COR-L47 (cell line): Measurements from ENCODE around the gene FGFBP3.
A peak's percentile ranks its signal among the peaks of the same experiment; 100 is the strongest.

Experiments used
- DNase-seq: peaks from one replicate; lab custom pipeline; 2025; lab: John Stamatoyannopoulos, UW

The FGFBP3 gene, protein sequence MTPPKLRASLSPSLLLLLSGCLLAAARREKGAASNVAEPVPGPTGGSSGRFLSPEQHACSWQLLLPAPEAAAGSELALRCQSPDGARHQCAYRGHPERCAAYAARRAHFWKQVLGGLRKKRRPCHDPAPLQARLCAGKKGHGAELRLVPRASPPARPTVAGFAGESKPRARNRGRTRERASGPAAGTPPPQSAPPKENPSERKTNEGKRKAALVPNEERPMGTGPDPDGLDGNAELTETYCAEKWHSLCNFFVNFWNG

DNA sequence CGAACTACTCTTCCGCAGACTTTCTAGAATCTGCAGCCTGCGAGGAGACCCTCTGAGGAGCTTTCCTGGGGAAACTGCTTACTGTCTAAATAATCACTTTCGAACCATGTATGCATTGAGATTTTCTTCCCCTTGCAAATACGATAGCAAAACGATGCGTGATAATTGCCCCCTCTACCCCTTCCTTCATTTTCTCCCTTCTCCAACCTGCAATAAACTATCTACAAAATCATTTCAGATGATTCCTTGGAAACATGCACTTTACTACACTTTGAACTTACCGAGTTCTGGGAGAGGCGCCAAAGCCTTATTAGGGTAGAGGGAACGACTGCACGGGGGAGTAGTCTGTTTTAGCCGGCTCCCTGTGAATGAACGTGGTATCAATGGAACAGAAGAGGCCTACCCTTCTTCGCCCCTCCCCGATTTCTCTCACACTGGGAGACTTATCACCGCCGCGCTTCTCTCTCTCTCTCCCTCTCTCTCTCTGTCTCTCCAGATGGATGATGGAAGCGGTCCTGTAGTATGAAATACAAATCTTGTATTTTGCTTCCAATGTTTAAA lies at the start of gene FGFBP3:
Gene FGFBP3 (minus strand): TSS at position 370 of the 561 bp plus-strand sequence. CDS start 517 bp downstream, outside the sequence.
- DNase-seq = peak; percentile 34

- no peak for DNase-seq
Measured at GRCh38 chr10:91957091-91957490, 47.8 kb upstream of the FGFBP3 start.

DNA sequence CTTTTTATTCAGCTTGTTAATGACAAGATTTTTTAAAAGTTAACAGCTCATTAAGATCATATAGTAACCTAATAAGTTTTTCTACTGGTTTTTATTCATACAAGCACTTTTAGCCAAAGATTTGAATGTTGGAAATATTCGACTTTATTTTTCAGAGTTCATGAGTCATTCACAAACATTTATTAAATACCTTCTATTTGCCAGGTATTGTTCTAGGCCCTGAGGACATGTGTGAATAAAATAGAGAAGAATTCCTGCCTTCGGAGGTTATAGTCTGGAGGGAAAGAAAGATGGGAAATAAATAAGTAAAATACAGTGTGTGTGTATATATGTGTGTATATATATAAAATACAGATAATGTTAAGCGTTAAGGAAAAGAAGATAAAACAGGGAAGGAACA lies 45.8 kb upstream of the FGFBP3 start:
- DNase-seq = no peak

DNA sequence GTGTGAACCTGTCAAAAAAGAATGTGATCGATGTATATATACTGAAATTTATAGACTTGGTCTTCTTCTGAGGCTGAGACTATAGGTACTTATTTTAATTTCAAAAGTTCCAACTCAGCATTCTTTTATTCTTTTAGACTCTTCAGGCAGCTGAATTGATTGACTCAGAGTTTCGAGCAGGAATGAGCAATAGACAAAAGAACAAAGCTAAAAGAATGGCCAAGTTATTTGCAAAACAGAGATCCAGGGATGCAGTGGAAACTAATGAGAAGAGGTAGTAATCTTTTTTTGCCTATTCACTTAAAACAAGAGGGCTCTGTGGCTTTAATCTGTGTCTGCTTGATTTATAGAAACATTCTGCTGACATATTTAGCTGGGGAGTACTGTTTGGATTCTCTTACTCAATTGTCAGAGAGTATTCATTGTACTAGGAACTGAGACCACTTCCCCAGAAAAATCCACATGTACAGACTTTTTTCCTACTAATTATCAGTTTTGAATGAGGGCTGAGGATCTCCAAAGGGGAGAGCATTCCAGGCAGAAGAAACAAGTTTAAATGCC lies 44.4 kb upstream of the FGFBP3 start:
- DNase-seq = no peak

DNA sequence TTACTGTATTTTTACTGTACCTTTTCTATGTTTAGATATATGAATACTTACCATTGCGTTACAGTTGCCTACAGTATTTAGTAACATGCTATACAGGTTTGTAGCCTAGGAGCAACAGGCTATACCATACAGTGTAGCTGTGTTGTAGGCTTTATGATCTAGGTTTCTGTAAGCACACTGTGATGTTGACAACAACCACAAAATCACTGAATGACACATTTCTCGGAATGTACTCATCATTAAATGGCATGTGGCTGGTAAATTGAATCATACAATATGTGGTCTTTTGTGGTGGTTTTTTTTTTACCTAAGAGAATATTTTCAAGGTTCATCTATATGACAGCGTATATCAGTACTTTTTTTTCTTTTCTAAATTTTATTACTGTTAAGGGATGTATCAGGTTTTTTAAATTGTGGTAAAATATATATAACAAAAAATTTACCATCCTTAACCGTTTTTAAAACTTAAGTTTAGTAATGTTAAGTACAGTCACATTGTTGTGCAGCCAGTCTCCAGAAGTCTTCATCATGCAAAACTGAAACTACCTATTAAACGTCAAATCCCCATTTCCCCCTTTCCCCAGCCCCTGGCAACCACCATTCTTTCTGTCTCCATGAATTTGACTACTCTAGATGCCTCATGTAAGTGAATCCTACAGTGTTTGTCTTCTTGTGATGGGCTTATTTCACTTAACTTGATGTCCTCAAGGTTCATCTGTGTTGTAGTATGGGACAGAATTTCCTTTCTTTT lies 35.8 kb upstream of the FGFBP3 start:
- DNase-seq = no peak

DNA sequence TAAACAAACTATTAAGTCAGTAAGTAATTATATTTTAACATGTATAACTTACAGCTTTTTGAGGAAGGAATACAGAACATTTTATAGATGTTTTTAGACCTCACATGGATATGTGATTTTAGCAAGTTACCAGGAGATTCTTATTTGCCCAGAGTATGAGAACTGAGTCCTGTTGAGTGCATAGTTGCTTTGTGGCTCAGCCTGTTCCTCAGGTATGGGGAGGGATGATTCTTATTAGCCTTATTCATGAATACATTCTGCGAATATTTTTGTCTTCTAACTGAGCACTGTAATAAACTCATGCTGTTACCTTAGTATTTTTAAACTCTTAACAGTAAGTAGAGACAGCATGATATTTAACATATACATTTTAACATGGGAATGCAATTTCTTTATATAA lies 32.1 kb upstream of the FGFBP3 start:
- no peak for DNase-seq

- no peak for DNase-seq
Measured at GRCh38 chr10:91939653-91940052, 30.4 kb upstream of the FGFBP3 start.

- DNase-seq = no peak
Measured at GRCh38 chr10:91935886-91936285, 26.6 kb upstream of the FGFBP3 start.

- no peak for DNase-seq
Measured at GRCh38 chr10:91932737-91933136, 23.5 kb upstream of the FGFBP3 start.

- DNase-seq = no peak
Measured at GRCh38 chr10:91931526-91932190, 22.4 kb upstream of the FGFBP3 start.

DNA sequence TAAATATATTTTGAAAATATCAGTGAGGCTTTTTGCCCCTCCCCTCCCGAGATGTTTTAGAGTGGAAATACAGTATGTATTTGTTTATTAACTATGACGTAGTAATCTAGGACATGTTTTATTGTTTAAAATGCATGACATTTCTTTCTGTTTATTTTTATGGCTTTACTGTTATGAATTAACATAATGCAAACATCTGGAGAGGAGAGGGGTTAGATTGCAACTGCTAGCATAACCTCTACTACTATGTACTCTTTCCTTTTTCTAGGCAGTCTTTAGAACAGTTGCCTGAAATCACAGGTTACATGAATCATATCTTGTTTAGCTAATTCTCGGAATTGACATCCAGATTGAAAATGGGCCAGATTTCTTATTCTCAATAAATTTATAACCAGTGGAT lies 21.7 kb upstream of the FGFBP3 start:
- no peak for DNase-seq

DNA sequence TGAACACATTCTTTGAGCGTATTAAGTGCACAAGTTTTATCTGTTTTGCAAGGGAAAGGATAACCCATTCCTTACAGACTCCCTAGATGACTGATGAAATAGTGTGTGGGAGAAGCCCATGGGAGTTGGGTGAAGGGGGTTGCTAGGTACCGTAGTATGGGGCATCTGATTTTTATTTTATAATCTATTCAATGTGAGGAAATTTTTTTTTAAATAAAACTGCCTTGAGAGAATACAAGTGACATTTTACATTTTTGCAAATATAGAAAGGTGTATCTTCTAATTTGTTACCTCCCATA lies 15.7 kb upstream of the FGFBP3 start:
- DNase-seq = no peak

- DNase-seq = no peak
Measured at GRCh38 chr10:91924212-91925021, 15.1 kb upstream of the FGFBP3 start.

- DNase-seq = peak; percentile 78
Measured at GRCh38 chr10:91923371-91924211, 14.3 kb upstream of the FGFBP3 start, which contains the start of gene BTAF1. BTAF1 (plus strand) TSS chr10:91923770; CDS start chr10:91924077, 307 bp downstream.

DNA sequence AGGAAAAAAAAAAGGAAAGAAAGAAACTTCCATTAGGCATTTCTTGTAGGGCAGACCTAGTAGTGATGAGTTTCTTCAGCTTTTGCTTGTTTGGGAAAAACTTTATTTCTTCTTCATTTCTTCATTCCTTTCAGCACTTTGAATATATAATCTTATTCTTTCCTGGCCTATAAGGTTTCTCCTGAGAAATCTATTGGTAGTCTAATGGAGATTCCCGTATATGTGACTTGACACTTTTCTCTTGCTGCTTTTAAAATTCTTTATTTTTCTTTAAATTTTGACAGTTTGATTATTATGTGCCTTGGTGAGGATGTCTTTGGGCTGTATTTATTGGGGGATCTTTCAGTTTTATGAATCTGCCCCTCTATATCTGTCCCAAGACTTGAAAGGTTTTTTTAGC lies 10.4 kb upstream of the FGFBP3 start:
- no peak for DNase-seq

GRCh38 chr10:91910467-91910866 lies 1.2 kb upstream of the FGFBP3 start:
- DNase-seq = no peak

GRCh38 chr10:91908337-91909116 lies 759 bp downstream of the FGFBP3 start:
- peak; percentile 61 for DNase-seq

- no peak for DNase-seq
Measured at GRCh38 chr10:91907914-91908336, 1.4 kb downstream of the FGFBP3 start.

DNA sequence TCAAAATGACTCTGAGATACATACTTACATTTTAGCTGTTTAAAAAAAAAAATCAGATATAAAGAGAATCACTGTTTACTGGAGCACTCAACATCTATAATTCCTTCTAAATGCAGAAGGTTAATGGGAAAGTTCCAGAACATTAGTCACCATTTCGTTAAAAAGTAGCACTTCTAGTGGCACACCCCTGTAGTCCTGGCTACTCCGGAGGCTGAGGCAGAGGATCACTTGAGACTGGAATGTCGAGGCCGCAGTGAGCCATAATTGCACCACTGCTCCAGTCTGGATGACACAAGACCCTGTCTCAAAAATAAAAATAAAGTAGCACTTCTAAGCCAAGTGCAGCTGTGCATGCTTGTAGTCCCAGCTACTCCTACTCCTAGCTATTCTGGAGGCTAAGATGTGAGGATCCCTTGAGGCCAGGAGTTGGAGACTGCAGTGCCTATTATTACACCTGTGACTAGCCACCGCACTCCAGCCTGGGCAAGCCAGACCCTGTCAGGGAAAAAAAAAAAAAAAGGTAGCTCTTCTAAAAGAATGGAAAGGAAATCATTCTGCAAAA lies 2.2 kb downstream of the FGFBP3 start:
- no peak for DNase-seq
